ENCODE measurements around the gene URM1.

The URM1 gene

GRCh38 chr9:128339761-128340690 is 31.1 kb upstream of the URM1 start, which contains the start of gene SLC27A4:
SLC27A4 (plus strand) TSS chr9:128340527; CDS start chr9:128343133, 2,606 bp downstream.
- no peaks in the 10 kb centered on the region; the same call in 1 of the 2 replicates for H3K36me3 ChIP-seq (ENCODE audit: insufficient read depth, low read length)
- no peaks in the 10 kb centered on the region for H3K4me1 ChIP-seq (ENCODE audit: insufficient read depth, low read length)
- H3K9me3 ChIP-seq (ENCODE audit: control insufficient read depth, insufficient read depth, low read length) = no peaks in the 10 kb centered on the region
- peak within 1 kb of the TSS; percentile 73 for H3K9ac ChIP-seq (ENCODE audit: low read depth, low read length)

GRCh38 chr9:128340691-128341434 is 30.3 kb upstream of the URM1 start:
- H3K9me3 ChIP-seq (ENCODE audit: control insufficient read depth, insufficient read depth, low read length) = no peaks in the 10 kb centered on the region
- H3K9ac ChIP-seq (ENCODE audit: low read depth, low read length) = peak overlapping the region; percentile 73
- no peaks in the 10 kb centered on the region for H3K4me1 ChIP-seq (ENCODE audit: insufficient read depth, low read length)
- H3K36me3 ChIP-seq (ENCODE audit: insufficient read depth, low read length) = no peaks in the 10 kb centered on the region; the same call in 1 of the 2 replicates

- Histone ChIP-seq H3K36me3 (ENCODE audit: insufficient read depth, low read length) (no peaks in the 10 kb centered on the region; the same call in 1 of the 2 replicates), H3K9me3 (ENCODE audit: control insufficient read depth, insufficient read depth, low read length) (no peaks in the 10 kb centered on the region), H3K4me1 (ENCODE audit: insufficient read depth, low read length) (no peaks in the 10 kb centered on the region), H3K9ac (ENCODE audit: low read depth, low read length) (peak overlapping the region; percentile 73)
These were observed 29.7 kb upstream of the URM1 start for GRCh38 chr9:128341435-128341849.

- H3K9me3 ChIP-seq (ENCODE audit: control insufficient read depth, insufficient read depth, low read length) = no peaks in the 10 kb centered on the region
- H3K9ac ChIP-seq (ENCODE audit: low read depth, low read length) = no peak overlapping the region
- H3K4me1 ChIP-seq (ENCODE audit: insufficient read depth, low read length) = no peaks in the 10 kb centered on the region
- no peaks in the 10 kb centered on the region; the same call in none of the 2 replicates for H3K36me3 ChIP-seq (ENCODE audit: insufficient read depth, low read length)
These were observed 28.0 kb upstream of the URM1 start for GRCh38 chr9:128342971-128343680.

- H3K9me3 ChIP-seq (ENCODE audit: control insufficient read depth, insufficient read depth, low read length) = no peaks in the 10 kb centered on the region
- no peaks in the 10 kb centered on the region for H3K4me1 ChIP-seq (ENCODE audit: insufficient read depth, low read length)
- H3K9ac ChIP-seq (ENCODE audit: low read depth, low read length) = no peak overlapping the region
- no peaks in the 10 kb centered on the region; the same call in none of the 2 replicates for H3K36me3 ChIP-seq (ENCODE audit: insufficient read depth, low read length)
These were observed 27.3 kb upstream of the URM1 start for GRCh38 chr9:128343855-128344254.

GRCh38 chr9:128344931-128345605 is 26.1 kb upstream of the URM1 start:
- no peaks in the 10 kb centered on the region; the same call in none of the 2 replicates for H3K36me3 ChIP-seq (ENCODE audit: insufficient read depth, low read length)
- no peaks in the 10 kb centered on the region for H3K4me1 ChIP-seq (ENCODE audit: insufficient read depth, low read length)
- H3K9ac ChIP-seq (ENCODE audit: low read depth, low read length) = no peak overlapping the region
- no peaks in the 10 kb centered on the region for H3K9me3 ChIP-seq (ENCODE audit: control insufficient read depth, insufficient read depth, low read length)

- Histone ChIP-seq H3K36me3 (ENCODE audit: insufficient read depth, low read length) (no peaks in the 10 kb centered on the region; the same call in 1 of the 2 replicates), H3K9ac (ENCODE audit: low read depth, low read length) (no peak overlapping the region), H3K9me3 (ENCODE audit: control insufficient read depth, insufficient read depth, low read length) (no peaks in the 10 kb centered on the region), H3K4me1 (ENCODE audit: insufficient read depth, low read length) (no peaks in the 10 kb centered on the region)
These were observed 22.0 kb upstream of the URM1 start for GRCh38 chr9:128349125-128349524.

- no peak overlapping the region for H3K9ac ChIP-seq (ENCODE audit: low read depth, low read length)
- H3K9me3 ChIP-seq (ENCODE audit: control insufficient read depth, insufficient read depth, low read length) = no peaks in the 10 kb centered on the region
- H3K4me1 ChIP-seq (ENCODE audit: insufficient read depth, low read length) = no peaks in the 10 kb centered on the region
- no peaks in the 10 kb centered on the region; the same call in 1 of the 2 replicates for H3K36me3 ChIP-seq (ENCODE audit: insufficient read depth, low read length)
These were observed 21.4 kb upstream of the URM1 start for GRCh38 chr9:128349772-128350171.

- Histone ChIP-seq H3K4me1 (ENCODE audit: insufficient read depth, low read length) (no peaks in the 10 kb centered on the region), H3K9me3 (ENCODE audit: control insufficient read depth, insufficient read depth, low read length) (no peaks in the 10 kb centered on the region), H3K36me3 (ENCODE audit: insufficient read depth, low read length) (no peaks in the 10 kb centered on the region; the same call in 1 of the 2 replicates), H3K9ac (ENCODE audit: low read depth, low read length) (no peak overlapping the region)
These were observed 15.7 kb upstream of the URM1 start for GRCh38 chr9:128355451-128355850.

- H3K4me1 ChIP-seq (ENCODE audit: insufficient read depth, low read length) = peaks cover 8% of the 10 kb centered on the region; the same call in 1 of the 2 replicates
- H3K36me3 ChIP-seq (ENCODE audit: insufficient read depth, low read length) = no peaks in the 10 kb centered on the region; the same call in 1 of the 2 replicates
- H3K9me3 ChIP-seq (ENCODE audit: control insufficient read depth, insufficient read depth, low read length) = no peaks in the 10 kb centered on the region
- H3K9ac ChIP-seq (ENCODE audit: low read depth, low read length) = no peak overlapping the region
These were observed 13.1 kb upstream of the URM1 start for GRCh38 chr9:128358090-128358489.

- H3K36me3 ChIP-seq (ENCODE audit: insufficient read depth, low read length) = no peaks in the 10 kb centered on the region; the same call in 1 of the 2 replicates
- H3K9ac ChIP-seq (ENCODE audit: low read depth, low read length) = no peak overlapping the region
- peaks cover 8% of the 10 kb centered on the region for H3K4me1 ChIP-seq (ENCODE audit: insufficient read depth, low read length)
- H3K9me3 ChIP-seq (ENCODE audit: control insufficient read depth, insufficient read depth, low read length) = no peaks in the 10 kb centered on the region
These were observed 12.3 kb upstream of the URM1 start for GRCh38 chr9:128358861-128359260.

- Histone ChIP-seq H3K9me3 (ENCODE audit: control insufficient read depth, insufficient read depth, low read length) (no peaks in the 10 kb centered on the region), H3K9ac (ENCODE audit: low read depth, low read length) (no peak overlapping the region), H3K4me1 (ENCODE audit: insufficient read depth, low read length) (peaks cover 23% of the 10 kb centered on the region), H3K36me3 (ENCODE audit: insufficient read depth, low read length) (no peaks in the 10 kb centered on the region; the same call in 1 of the 2 replicates)
These were observed 10.3 kb upstream of the URM1 start for GRCh38 chr9:128360826-128361225.

- H3K4me1 ChIP-seq (ENCODE audit: insufficient read depth, low read length) = peaks cover 23% of the 10 kb centered on the region
- H3K9ac ChIP-seq (ENCODE audit: low read depth, low read length) = no peak overlapping the region
- H3K36me3 ChIP-seq (ENCODE audit: insufficient read depth, low read length) = no peaks in the 10 kb centered on the region; the same call in 1 of the 2 replicates
- no peaks in the 10 kb centered on the region for H3K9me3 ChIP-seq (ENCODE audit: control insufficient read depth, insufficient read depth, low read length)
These were observed 9.7 kb upstream of the URM1 start for GRCh38 chr9:128361296-128361985.
